NCI-H345 (cell line): ENCODE measurements around the gene AMN.

Source experiments
- DNase-seq: peaks from one replicate; lab custom pipeline; 2025; lab: John Stamatoyannopoulos, UW

AMN gene

GRCh38 chr14:102927878-102928411 lies 5.5 kb downstream of the AMN start:
- DNase-seq, result no peak

- DNase-seq, result peak; percentile 69
These were observed 6.2 kb downstream of the AMN start for GRCh38 chr14:102928412-102929240.

- no peak for DNase-seq
These were observed 7.0 kb downstream of the AMN start for GRCh38 chr14:102929241-102930137.

DNA sequence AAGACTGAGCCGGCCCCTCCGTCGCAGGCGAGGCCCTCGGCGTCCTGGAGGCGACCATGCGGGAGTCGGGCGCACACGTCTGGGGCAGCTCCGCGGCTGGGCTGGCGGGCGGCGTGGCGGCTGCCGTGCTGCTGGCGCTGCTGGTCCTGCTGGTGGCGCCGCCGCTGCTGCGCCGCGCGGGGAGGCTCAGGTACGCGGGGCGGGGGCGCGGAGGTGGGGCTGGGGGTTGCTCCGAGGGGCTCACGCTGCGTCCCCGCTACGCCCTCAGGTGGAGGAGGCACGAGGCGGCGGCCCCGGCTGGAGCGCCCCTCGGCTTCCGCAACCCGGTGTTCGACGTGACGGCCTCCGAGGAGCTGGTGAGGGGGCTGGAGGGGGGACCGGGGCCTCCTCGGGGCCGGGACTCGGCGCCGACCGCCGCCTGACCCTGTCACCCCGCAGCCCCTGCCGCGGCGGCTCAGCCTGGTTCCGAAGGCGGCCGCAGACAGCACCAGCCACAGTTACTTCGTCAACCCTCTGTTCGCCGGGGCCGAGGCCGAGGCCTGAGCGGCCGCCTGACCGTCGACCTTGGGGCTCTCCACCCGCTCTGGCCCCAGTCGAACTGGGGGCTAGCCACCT lies 7.8 kb downstream of the AMN start:
- peak; percentile 24 for DNase-seq

DNA sequence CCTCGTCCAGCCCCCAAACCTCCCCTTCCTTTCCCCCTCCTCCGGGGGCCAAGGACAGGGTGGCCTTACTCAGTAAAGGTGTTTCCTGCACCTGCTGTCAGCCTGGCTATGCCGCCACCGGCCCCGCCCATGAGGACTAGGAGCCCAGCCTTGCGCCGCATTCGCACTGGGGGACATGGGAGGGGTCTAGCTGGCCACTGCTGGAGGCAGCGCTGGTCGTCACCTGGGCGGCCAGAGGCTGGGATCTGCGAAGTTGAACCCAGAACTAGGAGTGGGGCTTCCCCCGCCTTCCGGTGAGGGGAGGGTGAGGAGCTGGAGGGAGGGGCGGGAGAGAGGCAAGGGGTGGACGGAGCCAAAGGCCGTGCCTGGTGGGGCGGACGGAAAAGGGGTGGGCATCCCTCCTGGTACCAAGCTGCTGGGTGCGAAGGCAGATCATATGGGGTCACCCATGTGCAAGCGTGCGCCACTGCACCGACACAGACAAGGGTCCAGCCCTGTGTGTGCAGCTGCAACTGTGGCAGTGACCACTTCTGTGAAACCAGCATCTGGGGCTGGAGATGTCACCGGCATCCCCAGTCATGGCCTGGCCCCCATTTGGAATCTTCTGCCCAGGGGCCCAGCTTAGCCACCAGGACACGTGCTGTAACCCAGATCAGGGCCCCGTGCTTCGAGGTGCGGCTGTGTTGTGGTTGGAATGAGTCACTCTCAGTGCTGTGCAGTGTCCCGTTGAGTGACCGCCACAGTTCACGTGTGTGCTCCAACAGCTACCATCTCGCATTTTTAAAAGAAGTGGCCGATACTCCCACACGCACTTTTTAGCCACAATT lies 8.5 kb downstream of the AMN start:
- DNase-seq, result no peak

DNA sequence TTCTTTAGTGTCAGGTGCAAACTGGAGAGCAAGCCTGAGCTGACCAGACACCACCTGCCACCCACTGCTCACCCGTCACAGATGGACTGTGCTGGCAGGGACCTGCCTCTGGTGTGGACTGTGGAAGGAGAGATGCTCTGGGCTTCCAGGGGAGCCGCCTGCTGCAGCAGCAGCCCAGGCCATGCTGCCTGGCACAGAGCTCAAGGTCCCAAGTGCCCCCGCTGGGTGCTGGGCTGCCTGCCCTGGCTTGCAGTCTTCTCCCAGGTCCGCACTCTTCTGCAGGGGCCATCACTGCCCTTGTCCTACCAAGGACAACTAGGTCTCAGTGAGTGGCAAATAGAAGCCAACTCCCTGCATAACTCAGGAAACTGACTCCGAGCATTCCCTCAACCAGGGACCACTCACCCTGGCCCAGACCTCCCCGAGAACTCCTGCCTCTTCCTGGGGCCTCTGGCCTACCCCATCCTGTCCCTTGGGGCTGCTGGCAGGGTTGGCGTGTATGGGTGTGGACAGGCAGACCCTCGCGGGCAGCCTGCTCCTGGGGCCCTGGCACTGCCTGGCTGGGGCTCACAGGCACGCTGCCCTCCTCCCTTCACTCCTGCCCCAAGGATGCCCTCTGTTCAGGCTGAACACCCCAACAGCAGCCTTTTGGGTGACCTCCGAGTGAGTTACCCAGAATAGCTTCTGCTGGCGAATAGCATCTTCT lies 9.3 kb downstream of the AMN start:
- no peak for DNase-seq

DNA sequence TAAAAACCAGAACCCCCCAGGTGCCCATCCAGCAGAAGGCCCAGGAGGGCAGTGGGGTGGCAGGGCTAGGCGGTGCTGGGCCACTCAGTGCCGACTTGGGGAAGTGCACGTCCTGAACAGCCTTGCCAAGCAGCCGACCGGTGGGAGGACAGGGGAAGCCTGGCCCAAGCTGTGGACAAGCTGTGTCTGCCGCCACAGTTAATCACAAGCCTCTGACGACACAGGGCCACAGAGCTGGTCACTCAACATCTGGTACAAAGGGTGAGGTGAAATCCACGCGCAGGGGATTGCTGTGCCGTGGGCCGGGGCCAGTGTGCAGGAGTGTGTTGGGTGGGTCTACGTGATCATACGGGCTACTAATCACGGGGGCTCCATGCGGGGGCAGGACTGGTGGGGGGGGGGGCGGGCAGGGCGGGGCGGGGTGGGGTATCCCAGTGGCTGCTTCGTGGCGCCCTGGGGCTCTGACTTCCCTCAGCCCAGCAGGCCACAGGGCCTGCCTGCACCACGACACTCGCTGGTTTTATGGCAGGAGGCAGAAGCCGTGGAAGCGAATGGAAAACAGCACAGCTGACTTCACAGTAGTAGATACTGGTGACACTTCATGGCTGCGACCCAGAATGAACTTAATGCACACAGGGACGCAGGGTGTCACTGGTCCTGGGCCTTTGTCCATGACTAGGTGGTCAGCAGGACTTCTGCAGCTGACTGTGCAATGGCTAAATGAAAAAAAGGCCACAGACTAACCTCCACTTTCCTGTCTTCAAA lies 10.2 kb downstream of the AMN start:
- no peak for DNase-seq

GRCh38 chr14:102933618-102934231 lies 11.3 kb downstream of the AMN start:
- DNase-seq, result no peak

GRCh38 chr14:102935756-102936155 lies 13.3 kb downstream of the AMN start:
- no peak for DNase-seq

DNA sequence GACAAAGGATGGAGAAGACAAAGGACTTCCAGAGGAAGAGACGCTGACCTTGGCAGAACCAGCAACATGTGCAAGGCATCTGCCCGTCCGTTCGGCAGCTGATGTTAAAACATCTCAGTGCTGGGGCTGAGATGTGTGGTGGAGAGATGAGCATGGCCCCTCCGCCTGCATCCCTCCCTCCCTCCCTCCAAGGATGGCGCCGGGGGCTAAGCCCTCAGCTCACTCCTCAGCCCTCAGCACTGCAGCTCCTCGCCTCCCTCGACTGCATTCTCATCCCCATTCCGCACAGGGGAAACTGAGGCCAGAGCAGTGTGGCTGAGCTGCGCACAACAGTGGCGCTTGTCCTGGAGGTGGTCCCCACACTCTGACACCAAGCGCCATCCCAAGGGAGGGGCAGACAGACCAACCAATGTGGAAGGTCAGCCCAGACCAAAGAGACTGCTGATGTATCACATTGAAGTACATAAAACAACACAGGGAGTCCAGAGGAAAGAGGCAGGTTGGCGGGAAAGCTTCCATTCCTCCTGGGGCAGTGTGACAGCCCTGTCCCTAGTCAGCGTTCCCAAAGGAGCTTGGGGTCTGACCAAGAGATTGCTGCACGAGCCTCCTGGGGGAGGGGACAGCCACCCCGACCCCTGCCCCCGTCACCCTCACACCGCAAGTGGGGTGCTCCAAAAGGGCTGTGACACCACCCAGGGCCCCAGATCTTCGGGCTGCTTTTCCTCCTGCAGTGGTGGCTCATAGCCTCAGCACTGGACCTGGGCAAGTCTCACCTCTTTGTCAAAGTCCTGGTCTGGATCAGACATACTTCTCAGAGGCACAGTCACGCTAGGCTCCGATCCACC lies 15.1 kb downstream of the AMN start:
- DNase-seq, result no peak

GRCh38 chr14:102938191-102938590 lies 15.7 kb downstream of the AMN start:
- DNase-seq, result no peak

GRCh38 chr14:102939329-102939728 lies 16.9 kb downstream of the AMN start:
- DNase-seq, result no peak

DNA sequence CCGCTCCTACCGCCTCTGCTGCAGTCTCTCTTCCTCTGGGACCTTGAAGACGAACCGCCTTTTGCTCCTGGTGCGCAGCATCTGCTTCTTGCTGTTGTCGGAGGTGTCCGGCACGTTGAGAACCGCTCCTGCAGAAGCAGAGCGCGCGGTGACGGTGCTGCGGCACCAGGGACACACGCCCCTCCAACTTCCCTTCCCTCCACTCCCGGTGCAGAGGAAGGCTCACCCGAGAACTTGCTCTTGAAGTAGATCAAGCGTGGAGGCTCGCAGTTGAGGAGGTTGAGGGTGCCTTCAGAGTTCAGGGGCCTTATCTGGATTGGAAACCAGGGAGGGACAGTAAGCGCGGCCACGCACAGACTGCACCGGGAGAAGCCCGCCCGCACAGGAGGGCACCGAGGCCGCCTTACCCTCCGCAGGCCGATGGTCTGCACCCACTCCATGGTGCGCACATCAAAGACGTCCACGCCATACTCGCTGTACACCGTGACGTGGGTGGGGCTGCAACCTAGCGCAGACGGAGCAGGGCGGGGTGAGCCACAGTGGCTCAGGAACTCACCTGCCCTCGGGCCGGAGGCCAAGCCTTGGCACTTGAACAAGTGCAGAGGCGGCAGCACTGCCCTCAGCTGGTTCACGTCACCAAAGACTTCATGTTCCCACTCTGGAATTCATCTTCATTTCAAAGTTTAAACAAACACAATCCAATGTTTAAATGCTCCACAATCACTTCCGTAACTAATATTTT lies 17.5 kb downstream of the AMN start:
- DNase-seq, result no peak

DNA sequence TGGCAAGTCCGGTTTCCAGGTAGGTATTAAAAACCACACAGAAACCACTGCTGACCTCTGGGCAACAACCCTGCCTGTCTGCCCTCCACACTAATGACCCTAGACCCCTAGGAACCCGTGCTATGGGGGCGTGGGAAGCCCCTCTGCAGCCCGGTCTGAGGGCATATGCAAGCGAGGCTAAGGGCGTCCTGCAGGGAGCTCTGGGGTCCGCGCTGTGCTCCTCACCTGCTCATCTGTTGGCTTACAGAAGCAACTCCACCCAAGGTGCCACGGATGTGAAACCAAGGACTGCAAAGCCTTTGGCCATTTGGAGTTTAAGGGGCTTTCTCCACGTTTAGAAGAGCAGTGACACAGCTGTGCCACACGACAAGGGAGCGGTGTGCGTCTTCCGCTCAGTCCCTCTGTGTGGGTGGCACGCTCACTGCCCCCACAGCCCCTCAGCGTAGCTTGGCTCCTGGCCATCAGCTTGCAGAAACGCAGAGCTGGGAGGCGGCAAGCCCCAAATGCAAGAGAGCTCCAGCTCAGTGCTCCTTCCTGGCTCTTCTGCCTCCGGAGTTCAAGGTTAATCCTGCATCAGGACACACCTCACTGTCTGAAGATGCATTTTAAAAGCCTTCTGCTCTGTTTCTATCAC lies 18.4 kb downstream of the AMN start:
- DNase-seq, result no peak

DNA sequence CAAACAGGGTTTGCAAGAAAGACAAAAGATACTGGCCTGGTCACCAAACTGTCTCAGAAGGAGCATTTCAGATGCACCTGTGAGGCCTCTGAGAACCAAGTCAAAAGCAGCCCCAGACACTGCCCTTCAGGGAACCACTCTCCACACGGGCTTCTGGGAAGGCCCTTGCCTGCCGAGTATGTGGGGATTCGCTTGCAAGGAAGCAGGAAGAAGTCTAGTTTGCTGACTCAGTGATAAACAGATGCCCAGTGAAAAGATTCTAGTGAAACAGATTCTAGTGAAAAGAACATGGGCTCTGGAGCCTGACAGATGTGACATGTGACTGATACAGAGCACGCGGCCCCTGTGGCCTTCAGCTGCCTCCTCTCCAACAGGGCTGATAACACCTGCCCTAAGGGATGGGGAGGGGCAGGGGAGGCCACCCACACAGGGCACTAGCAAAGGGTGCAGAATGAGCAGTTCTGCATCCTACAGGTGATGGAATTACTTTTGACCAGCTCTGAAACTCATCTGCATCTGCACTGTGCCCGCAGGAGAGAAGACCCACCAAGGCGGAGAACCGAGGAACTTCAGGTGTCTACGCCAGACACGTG lies 19.1 kb downstream of the AMN start:
- DNase-seq, result no peak

DNA sequence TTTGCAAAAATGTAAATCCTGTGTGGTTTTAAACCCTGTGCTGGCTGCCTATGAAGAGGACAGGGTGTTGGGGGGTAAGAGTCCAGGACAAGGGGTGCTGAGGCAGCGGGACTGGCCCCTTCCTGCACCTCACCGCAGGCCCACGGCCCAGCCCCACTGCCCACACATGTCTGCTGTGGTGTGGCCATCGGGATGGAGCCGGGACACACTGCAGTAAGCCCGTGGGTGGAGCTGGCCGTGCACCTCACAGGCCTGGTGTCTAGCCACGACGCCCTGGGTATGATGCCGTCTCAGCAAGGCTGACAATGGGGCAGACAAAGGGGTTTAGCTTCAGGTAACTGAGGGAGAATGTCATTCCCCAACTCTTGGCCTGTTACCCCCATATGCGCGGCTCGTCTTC lies 19.6 kb downstream of the AMN start:
- DNase-seq, result no peak

GRCh38 chr14:102943454-102943853 lies 21.0 kb downstream of the AMN start:
- no peak for DNase-seq
